Kidney (tissue), 14 donors: Measurements from ENCODE around the gene DIPK1A. TPM values are rescaled to one million over a fixed set of nuclear protein-coding genes. Genes with fewer than 3 reads are reported as not detected.
"Not testable (repeated sequence)": the region's sequence is repeated elsewhere in the genome, so short reads cannot be mapped to it uniquely, and the experiment has no call there.

ENCODE experiments used
- DNase-seq, 5 donors: peaks; one replicate each; pipeline ENCODE4 v3.0.0-alpha.2; 2013 to 2020
- FAIRE-seq: peaks from 2 replicates; lab custom pipeline; 2012; peaks lifted over from hg19 to GRCh38; lab: Jason Lieb, UNC
- H3K27ac ChIP-seq, 2 donors: one replicate each; pipeline ENCODE4 v1.7.0; 2013; ENCODE audit warnings: low read depth in 2 of 2, low read length in 2 of 2, inconsistent platforms in 1 of 2
- H3K27me3 ChIP-seq: one replicate; pipeline ENCODE4 v1.7.1; 2013; ENCODE audit warnings: low read length, inconsistent platforms; ENCODE audit not compliant: control insufficient read depth, insufficient read depth
- H3K36me3 ChIP-seq, 3 donors: one replicate each; pipeline versions ENCODE4 v1.7.0 to v1.7.1; 2013; ENCODE audit warnings: low read length in 3 of 3, control low read depth in 1 of 3, inconsistent platforms in 1 of 3; ENCODE audit not compliant: insufficient read depth in 3 of 3, control insufficient read depth in 2 of 3
- H3K4me1 ChIP-seq, 3 donors: one replicate each; pipeline versions ENCODE4 v1.7.0 to v1.7.1; 2013; ENCODE audit warnings: low read length in 3 of 3, inconsistent platforms in 1 of 3, low read depth in 1 of 3; ENCODE audit not compliant: control insufficient read depth in 2 of 3, insufficient read depth in 2 of 3
- H3K4me3 ChIP-seq, 3 donors: one replicate each; pipeline versions ENCODE4 v1.7.0 to v1.8.1; 2013; ENCODE audit warnings: low read length in 3 of 3, control low read depth in 1 of 3, inconsistent platforms in 1 of 3
- H3K9ac ChIP-seq, 3 donors: one replicate each; pipeline versions ENCODE4 v1.7.0 to v1.7.1; 2013; ENCODE audit warnings: low read length in 3 of 3, control low read depth in 1 of 3, inconsistent platforms in 1 of 3
- H3K9me3 ChIP-seq, 3 donors: one replicate each; pipeline versions ENCODE4 v1.7.0 to v1.7.1; 2013; ENCODE audit warnings: low read length in 3 of 3, control low read depth in 1 of 3, inconsistent platforms in 1 of 3; ENCODE audit not compliant: control insufficient read depth in 2 of 3, insufficient read depth in 1 of 3
- intact Hi-C: fragments of 100-400 bp; cut with DNase I; formaldehyde crosslinking; loops from one replicate; pipeline ENCODE4 v1.11.1; 2022
- polyA plus RNA-seq: library from polyadenylated mRNA; stranded (reverse); fragments of 350-450 nt; fragmentation: Illumina TruSeq; extraction: RNeasy Lipid Tissue Mini Kit (QIAGEN cat#74804); gene quantifications from one replicate; pipeline ENCODE4 v1.2.3, GENCODE V29; 2014; ENCODE audit warnings: low read depth, low replicate concordance; ENCODE audit not compliant: insufficient read depth
- total RNA-seq: library from RNA; stranded (reverse); fragmentation: NEBNext Ultra II Directional; extraction: Animal tissue kit (Norgen Biotek cat#: 25700); gene quantifications from one replicate; pipeline ENCODE4 v1.2.1, GENCODE V29; 2021
- TF ChIP-seq, protein P1 (sequence below): IDR thresholded peaks from 3 replicates; pipeline ENCODE4 v1.5.1; 2012; ENCODE audit warnings: mild to moderate bottlenecking, moderate library complexity, borderline replicate concordance; ENCODE audit not compliant: insufficient read depth; ENCODE audit errors: extremely low read depth
- donor health status: control.
- donor health status: control.
- donor health status: control.
- donor health status: control.
- donor health status: control.
- donor health status: DM: yes; HTN: yes; CAD: no.
- donor health status: Normal renal cell carcinoma (clear cell type).

The DIPK1A gene
- total and polyA plus RNA-seq, 2 donors from 2014 or later: 4.0 to 6.1 TPM

DNA sequence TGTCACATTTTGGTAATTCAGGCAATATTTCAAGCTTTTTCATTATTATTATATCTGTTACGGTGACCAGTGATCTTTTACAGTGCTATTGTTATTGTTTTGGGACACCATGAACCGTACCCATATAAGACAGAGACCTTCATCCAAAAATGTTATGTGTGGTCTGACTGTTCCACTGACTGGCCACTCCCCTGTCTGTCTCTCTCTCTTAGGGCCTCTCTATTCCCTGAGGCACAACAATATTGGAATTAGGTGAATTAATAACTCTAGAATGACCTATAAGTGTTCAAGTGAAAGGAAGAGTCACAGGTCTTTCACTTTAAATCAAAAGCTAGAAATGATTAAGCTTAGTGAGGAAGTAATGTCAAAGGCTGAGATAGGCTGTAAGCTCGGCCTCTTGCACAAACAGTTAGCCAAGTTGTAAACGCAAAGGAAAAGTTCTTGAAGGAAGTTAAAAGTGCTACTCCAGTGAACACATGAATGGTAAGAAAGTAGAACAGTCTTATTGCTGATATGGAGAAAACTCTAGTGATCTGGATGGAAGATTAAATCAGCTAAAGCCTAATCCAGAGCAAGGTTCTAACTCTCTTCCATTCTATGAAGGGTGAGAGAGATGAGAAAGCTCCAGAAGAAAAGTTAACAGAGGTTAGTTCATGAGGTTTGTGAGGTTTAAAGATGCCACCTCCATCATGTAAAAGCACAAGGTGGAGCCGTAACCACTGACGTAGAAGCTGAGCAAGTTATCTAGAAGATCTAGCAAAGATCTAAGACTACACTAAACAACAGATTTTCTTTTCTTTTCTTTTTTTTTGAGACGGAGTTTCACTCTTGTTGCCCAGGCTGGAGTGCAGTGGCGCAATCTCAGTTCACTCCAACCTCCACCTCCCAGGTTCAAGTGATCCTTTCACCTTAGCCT lies 19.7 kb upstream of the DIPK1A start:
- DNase-seq (no peak), FAIRE-seq (no peak)
- Histone ChIP-seq H3K4me3 (no peak overlapping the region), H3K36me3 (no peaks in the 10 kb centered on the region), H3K4me1 (no peaks in the 10 kb centered on the region), H3K9ac (no peak overlapping the region), H3K27me3 (no peaks in the 10 kb centered on the region), H3K9me3 (no peaks in the 10 kb centered on the region), H3K27ac (no peak overlapping the region)
- intact Hi-C loops: no loop called here
- TF ChIP-seq, protein P1, sequence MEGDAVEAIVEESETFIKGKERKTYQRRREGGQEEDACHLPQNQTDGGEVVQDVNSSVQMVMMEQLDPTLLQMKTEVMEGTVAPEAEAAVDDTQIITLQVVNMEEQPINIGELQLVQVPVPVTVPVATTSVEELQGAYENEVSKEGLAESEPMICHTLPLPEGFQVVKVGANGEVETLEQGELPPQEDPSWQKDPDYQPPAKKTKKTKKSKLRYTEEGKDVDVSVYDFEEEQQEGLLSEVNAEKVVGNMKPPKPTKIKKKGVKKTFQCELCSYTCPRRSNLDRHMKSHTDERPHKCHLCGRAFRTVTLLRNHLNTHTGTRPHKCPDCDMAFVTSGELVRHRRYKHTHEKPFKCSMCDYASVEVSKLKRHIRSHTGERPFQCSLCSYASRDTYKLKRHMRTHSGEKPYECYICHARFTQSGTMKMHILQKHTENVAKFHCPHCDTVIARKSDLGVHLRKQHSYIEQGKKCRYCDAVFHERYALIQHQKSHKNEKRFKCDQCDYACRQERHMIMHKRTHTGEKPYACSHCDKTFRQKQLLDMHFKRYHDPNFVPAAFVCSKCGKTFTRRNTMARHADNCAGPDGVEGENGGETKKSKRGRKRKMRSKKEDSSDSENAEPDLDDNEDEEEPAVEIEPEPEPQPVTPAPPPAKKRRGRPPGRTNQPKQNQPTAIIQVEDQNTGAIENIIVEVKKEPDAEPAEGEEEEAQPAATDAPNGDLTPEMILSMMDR: no peak

DNA sequence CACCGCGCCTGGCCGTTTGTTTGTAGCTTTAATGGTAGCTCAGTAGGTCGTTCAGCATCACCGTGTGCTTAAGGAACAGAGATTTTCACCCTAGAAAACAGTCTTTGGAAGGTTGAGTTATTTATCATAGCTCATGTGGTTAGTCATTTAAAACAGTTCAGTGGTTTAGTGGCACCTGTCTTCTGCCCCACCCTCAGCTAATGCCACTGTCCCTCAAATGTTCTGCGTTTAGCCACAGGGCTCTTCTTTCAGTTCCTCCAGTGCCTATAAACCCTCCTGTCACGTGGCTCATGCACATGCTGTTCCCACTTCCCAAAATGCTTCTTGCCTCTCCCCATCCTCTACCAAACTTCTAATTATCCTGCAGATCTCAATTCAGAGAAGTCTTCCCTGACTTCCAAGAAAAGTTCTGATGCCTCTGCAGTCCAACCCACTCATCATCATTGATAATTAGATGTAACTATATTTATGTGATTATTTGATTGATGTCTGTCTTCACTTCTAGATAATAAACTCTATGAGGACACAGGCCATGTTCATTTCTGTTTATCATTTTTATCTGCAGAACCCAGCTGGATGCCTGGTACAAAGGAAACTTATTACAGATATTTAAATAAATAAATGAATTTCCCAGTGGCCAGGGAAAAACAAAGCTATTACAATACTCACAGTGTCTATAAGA lies 14.4 kb upstream of the DIPK1A start:
- Histone ChIP-seq H3K9ac (no peak overlapping the region), H3K27ac (no peak overlapping the region), H3K4me3 (no peak overlapping the region), H3K9me3 (no peaks in the 10 kb centered on the region), H3K4me1 (no peaks in the 10 kb centered on the region), H3K36me3 (no peaks in the 10 kb centered on the region), H3K27me3 (no peaks in the 10 kb centered on the region)
- DNase-seq: no peak
- TF ChIP-seq, protein P1: no peak
- intact Hi-C loops: no loop called here
- FAIRE-seq: no peak

- H3K9me3 ChIP-seq, H3K9ac ChIP-seq, intact Hi-C loops, DNase-seq, H3K4me3 ChIP-seq, H3K27me3 ChIP-seq, H3K27ac ChIP-seq, H3K4me1 ChIP-seq, H3K36me3 ChIP-seq, FAIRE-seq: not testable (repeated sequence)
Observed at GRCh38 chr1:92974112-92974511, 12.8 kb upstream of the DIPK1A start.
